HG02623 (cell line): Measurements from ENCODE around the gene MLXIP.

ENCODE experiments used
- ATAC-seq: cut with Tn5 transposase; IDR thresholded peaks from one replicate; pipeline ENCODE4 v1.9.1; 2021; ENCODE audit warnings: moderate library complexity; ENCODE audit not compliant: unreplicated experiment

The MLXIP gene

DNA sequence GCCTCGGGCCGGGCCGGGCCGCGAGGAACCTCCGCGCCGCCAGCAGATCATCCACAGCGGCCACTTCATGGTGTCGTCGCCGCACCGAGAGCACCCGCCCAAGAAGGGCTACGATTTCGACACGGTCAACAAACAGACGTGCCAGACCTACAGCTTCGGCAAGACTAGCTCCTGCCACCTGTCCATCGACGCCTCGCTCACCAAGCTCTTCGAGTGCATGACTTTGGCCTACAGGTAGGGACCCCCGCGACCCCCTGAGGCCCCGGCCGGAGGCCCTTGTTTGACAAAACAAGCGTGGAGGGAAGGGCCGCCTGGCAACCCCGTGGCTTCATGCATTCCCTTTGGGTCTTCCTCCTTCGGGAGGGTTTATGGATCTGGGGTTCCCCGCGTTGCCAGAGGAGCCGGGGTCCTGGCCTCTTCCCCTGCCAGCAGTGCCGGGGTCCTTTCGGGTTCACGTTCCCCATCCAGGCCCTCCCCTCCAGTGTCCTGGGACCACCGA is 526 bp downstream of the MLXIP start:
- no peak for ATAC-seq

DNA sequence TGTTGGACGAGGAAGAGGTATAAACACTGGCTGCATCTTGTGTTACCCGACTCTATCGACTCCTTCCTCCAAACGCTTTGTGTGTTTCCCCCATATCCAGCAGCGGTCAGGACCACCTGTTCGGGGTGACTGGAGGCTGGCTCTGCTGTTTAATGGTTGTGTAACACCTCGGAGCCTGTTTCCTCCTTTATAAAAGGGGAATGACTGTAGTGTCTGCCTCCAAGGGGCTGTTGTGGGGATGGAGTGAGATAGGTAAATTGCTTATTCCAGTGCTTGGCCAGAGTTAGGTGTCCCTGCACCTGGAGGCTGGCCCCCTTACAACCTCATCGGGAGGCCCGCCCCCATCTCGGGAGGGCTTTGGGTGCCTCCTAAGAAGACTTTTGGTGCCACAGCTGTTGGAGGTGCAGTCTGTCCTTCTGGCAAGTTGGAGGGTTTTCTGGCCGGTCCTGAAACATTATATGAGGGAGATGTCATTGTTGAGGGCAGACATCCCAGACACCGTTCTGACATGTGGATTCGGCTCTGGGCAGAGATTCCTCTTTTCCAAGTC is 1.1 kb downstream of the MLXIP start:
- no peak for ATAC-seq

DNA sequence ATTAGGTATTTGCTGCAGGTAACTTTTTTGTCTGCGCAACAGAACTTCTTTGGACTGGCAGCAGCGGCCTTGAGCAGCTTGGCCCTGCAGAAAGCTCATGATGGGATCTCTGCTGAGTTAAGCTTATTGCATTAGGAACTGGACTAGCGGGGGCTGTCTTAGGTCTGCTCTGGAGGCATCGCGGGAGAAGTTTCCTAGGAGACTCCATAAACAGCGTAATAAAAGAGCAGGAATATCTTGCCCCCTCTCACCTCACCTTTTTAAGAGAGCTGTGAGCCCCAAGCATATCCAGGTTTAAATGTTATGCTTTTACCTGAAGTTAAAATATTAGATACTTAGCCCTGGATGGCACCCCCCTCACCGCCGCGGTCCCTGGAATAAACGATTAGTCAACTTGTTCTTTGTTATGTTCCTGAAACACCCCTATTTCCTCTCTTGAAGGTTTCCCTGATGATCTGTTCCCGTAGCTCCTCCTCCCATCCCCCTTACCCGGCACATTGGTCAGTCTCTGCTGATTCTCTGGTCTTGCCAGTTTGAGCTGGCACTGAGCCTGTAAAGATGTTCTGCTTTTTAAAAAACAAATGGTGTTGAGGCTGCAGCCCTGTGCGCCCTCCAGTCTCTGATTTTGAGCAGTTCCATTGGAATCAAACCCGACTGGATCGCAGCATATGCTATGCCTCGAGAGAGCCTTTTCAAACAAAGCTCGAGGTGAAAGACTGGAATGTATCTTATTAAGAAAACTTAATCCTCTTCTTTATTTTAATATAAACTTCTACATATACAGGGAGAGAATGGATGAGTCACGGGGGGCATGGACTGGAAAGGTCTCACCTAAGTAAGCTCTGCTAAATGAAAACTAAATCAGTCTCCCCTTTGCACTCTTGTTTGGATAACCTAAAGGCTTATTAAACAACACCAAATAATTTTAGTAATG is 1.9 kb downstream of the MLXIP start:
- no peak for ATAC-seq

DNA sequence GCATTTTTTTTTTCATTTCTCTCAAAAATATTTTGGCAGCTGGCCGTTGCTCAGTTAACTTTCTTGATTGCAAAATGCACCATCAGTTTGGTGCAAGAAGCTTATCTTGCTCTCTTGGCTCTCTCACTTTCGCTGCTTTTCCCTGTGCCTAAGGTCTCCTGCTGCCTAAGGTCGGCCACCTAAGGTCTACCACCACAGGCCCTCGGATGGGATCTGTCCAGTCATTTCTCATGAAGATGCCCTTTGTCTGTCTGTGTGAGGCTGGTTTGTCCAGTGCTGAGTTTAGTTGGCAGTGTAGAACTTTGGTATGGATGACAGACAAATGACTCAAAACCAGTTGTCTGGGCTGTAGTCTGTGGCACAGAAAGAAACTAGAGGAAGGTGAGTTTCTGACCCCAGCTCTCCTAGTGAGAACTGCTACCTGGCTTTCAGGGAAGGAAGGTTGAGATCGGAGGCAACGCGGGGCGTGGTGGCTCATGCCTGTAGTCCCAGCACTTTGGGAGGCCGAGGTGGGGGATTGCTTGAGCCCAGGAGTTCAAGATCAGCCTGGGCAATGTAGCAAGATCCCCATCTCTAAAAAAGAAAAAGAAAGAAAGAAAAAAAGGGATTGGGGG is 2.6 kb downstream of the MLXIP start:
- no peak for ATAC-seq

DNA sequence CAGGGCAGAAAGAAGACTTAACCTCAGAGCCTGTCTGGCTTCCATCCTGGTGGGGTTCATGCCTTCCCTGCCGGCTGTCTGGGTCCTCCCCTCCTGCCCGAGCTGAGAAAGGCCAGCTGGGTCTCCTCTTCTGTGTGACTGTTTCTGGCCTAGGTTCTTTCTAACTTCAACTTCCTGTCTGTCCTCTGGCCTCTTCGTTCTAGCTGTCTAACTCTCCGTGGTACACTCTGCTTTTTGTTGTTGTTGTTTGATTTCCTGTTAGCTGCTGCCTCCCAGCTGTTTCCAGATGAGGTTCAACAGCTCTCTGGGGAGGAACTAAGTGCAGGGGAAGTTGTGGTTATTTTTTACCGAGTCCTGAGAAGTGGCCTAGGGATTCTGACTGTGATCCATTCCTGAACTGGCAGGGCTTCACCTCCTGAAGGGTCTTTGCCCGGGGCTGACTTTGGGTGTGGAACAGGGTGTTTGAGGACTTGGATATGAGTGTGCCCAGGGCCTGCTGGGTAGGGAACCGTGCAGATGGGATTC is 3.2 kb downstream of the MLXIP start:
- ATAC-seq = no peak

DNA sequence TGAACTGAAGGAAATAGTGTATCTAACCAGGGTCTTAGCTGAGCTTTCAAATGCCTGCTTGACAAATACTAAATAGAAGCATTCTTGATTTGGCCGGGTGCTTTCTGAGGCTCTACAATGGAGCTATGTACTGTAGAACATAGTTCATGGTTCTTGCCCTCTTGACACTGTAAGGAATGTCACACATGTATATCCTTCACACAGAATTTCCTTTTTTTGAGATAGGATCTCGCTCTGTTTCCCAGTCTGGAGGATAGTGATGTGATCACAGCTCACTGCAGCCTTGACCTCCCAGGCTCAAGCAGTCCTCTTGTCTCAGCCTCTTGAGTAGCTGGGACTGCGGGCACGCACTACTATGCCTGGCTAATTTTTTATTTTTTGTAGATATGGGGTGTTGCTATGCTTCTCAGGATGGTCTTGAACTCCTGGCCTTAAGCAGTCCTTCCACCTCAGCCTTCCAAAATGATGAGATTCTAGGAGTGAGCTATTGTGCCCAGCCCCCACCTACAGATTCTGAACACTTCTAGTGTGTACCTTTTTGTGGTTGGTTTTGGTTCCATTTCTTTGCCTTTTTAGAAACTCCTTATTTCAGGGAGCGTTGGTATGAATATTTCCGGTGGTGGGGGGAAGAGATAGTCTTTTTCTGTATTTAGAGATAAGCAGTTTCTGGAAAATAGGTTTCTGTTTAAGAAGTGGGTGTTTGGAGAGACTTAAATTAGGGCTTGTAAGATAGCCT is 4.2 kb downstream of the MLXIP start:
- ATAC-seq = no peak

DNA sequence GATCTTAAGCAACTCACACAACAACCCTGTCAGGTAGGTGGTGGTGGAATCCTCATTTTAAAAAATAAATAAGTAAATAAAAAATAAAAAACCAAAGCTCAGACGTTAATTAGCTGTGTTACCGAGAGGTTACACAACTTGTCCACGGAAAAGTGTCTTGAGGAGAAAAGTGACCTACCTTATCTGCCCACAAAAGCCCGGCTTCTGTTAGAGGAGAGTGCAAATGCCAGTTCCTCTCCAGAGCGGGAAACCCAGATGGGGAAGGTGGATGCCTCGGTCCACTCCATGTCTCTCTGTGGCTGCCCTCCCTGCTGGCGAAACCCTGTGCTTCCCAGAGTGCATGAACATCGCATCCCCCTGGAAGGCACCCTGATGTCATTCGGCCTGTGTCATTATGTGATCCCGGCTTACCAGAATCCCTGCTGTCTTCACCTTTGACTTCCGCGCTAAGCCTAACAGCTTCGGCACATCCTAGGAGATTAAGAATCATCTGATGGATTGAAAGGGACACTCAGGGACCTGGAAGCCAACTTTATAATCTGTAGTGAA is 6.4 kb downstream of the MLXIP start:
- ATAC-seq = no peak

DNA sequence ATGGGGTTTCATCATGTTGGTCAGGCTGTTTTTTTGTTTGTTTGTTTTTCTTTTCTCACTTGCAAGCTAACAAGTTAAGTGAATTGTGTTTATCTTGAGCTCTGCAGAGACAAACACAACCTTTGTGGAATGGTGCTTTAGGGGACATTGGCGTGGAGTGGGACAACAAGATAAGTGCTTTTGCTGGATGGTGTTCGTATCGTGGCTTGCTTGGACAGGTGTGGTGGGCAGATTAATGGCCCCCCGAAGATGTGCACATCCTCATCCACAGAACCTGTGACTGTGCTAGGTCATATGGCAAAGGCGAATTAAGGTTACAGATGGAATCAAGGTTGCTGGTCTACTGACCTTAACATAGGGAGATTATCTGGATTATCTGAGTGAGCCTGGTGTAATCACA is 7.0 kb downstream of the MLXIP start:
- ATAC-seq = no peak

DNA sequence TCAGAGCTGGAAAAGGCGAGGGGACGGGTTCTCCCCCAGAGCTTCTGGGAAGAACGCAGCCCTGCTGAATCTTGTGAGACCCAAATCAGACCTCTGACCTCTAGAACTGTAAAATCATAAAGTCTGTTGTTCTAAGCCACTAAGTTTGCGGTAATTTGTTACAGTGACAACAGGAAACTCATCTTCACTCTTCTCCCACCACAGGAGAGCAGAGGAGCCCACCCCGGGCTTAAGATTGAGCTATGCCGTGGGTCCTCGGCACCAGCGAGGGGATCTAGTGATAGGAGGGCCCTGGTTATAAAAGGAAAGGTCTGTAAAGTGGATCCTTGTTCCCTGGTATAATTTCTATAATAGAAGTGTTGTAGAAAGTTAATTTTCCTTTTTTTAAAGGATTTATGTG is 7.6 kb downstream of the MLXIP start:
- ATAC-seq = no peak

DNA sequence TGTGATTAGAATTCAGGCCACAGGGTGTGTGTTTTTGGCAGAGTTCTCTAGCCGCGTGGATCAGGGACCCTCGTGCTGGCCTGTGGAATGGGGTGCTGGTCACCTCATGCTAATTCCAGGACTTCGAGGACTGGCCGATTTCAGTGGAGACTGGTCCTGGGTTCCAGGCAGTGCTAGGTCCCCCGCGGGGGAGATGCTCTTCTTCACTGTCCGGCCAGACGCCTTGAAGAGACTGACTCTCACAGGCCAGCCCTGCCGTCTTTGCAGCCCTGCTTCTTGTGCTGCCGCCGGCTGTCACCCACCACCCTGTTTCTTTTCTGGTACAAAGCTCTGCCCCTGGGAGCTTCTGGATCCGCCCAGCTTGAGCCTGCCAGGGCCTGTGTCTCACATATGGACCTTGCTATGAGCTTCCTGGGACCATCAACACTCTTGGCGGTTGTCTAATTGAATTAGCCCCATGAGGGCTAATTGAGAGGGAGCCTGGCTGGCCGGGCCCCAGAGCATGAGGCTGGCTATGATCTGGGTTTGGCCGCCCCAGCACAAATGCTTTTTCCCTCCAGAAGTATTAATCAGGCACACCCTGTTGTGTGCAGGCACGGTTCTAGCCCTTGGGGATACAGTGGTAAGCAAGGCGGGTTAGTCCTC is 8.2 kb downstream of the MLXIP start:
- no peak for ATAC-seq

DNA sequence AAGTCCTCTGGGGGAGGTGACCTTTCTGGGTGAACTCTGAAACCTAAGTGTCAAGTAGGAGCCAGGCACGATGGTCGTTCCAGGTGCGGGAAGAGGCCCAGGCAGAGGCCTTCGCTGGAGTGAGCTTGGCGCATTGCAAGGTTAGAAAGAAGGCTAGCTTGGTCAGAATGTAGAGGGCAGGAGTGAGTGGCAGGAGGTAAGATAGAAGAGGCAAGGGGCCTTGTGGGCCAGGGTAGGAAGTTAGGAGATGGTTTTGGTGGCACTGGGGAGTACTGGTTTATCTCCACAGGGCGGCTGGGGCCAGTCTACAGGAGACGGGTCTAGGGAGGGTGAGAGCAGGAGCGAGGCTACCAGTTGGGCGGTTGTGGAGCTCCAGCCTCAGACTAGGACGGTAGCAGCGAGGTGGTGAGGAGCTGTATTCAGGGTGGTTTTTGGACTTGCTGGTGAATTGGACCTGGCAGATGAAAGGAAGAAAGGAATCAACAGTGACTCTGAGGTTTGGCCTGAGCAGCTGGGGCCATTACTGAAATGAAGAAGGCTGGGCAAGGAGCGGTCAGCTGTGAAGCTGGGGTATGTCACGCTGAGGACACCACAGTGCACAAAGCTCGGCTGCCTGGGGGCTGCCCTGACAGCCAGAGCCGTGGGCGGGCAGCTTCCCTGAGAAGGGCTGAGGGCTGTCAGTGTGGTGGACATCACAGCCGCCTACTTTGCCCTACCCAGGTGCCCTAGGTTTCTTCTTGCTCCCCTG is 9.0 kb downstream of the MLXIP start:
- ATAC-seq = no peak

DNA sequence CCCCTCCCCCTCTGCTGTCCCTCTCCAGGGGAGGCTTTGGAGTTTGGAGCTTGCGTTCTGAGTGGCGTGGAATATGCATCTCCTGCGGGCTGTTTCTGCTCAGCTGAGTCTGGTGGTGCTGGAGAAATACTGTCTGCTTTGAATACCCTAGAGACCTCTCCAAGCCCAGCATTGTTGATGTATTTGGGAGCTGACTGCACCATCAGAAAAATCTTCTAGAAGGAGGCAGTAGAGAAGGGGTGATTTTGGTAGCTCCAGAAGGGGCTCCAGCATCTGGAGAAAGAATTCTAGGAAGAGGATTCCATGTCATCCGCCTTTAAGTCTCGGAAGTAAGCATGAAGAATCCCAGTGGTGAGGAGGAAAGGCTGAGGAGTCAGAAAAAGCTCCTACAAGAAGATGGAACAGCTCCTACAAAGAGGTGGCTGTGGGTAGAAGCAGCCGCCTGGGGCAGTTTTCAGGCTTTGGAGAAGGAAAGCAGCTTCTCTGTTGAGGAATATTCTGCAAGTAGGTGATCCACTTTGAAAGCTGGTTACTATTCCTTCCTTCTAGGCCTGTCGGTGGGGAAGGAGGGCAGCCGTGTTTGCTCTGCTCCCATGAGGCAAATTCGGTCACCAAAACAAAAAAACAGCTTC is 9.7 kb downstream of the MLXIP start:
- ATAC-seq = no peak

DNA sequence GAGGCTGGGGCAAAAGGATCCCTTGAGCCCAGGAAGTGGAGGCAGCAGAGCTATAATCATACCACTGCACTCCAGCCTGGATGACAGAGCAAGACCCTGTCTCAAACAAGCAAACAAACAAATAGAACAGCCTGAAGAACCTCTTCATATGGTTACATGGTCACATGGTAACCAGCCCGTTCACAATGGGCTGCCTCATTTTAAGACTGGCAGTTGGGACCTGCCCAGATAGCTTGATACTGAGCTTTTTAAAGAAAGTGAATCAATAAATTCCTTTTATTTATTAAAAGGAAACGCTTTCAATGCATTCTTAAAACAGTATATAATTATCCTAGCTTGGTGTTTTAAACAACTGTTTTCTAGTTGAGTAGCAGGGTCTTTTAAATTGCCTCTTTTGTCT is 10.5 kb downstream of the MLXIP start:
- no peak for ATAC-seq

DNA sequence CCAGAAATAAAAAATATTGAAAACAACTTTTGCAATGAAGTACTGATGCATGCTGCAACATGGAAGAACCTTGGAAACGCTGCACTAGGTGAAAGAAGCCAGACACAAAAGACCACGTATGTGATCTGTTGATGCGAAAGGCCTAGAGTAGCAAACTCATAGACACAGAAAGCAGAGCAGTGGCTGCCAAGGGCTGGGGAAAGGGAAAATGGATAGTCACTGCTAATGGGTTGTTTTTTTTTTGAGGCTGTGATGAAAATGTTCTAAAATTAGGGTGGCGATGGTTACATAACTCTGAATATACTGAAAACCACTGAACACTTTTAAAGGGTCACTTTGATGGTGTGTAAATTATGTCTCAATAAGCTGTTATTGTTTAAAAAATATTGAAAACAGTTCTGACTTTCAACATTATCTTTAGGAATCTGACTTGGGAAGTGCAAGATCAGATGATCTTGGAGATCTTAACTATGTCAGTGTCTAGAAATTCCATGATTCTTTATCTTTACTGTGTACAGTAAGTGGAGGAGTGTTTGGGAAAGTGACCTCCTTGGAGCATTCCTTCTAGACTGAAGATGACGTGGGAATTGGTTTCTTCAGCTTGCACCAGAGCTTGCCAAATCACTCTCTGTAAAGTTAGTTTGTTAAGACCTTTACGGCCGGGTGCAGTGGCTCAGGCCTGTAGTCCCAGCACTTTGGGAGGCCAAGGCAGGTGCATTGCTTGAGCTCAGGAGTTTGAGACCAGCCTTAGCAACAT is 12.4 kb downstream of the MLXIP start:
- ATAC-seq = no peak

DNA sequence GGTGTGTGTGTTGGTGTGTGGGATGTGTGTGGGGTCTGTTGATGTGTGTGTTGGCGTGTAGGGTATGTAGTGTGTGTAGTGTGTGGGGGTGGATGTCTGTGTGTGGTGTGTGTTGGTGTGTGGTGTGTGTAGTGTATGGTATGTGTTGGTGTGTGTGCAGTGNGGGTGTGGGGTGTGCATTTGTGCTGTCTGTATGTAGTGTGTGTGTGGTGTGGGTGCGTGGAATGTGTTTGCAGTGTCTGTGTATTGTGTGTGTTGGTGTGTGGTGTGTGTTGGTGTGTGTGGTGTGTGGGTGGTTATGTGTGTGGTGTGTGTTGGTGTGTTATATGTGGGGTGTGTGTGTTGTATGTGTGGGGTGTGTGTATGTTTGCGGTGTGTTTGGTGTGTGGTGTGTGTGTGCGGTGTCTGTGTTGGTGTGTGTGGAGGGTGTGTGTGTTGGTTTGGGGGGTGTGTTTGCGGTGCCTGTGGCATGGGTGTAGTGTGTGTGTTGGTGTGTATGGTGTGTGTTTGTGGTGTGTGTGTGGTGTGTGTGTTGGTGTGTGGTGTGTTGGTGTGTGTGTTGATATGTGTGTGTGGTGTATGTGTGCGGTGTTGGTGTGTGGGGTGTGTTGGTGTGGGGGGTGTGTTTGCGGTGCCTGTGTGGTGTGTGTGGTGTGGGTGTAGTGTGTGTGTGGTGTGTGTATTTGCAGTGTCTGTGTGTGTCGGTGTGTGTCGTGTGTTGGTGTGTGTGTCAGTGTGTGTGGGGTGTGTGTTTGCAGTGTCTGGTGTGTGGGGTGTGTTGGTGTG is 14.7 kb downstream of the MLXIP start:
- no peak for ATAC-seq

DNA sequence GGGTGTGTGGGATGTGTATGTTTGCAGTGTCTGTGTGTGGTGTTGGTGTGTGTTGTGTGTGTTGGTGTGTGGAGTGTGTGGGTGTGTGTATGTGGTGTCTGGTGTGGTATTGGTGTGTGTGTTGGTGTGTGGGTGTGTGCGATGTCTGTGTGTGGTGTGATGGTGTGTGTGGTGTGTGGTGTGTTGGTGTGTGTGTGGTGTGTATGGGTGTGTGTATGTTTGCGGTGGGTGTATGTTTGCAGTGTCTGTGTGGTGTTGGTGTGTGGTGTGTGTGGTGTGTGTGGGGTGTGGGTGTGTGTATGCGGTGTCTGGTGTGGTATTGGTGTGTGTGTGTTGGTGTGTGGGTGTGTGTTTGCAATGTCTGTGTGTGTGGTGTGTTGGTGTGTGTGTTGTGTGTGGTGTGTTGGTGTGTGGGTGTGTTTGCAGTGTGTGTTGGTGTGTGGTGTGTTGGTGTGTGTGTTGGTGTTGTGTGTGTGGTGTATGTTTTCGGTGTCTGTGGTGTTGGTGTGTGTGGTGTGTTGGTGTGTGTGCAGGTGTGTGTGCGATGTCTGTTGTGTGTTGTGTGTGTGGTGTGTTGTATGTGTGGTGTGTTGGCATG is 15.7 kb downstream of the MLXIP start:
- ATAC-seq = no peak
